A549 (cell line): ENCODE measurements around the gene ENGASE. TPM values are rescaled to one million over a fixed set of nuclear protein-coding genes. Genes with fewer than 3 reads are reported as not detected.
A peak's percentile ranks its signal among the peaks of the same experiment; 100 is the strongest.

Experiments used
- ATAC-seq, 2 experiments: fragments of 200-7000 bp in 1 of 2; fragments of >200 bp in 1 of 2; cut with Nextera tagmentation in 1 of 2; cut with Tn5 transposase in 1 of 2; 3 replicates each; pipeline versions ENCODE4 v1.8.0 to v1.9.1; 2018 to 2020; ENCODE audit warnings: mild to moderate bottlenecking in 1 of 2, moderate library complexity in 1 of 2
- CTCF ChIA-PET: fragments of 300-600 bp; sonication (Branson Sonifier 250); formaldehyde crosslinking; extraction: SDS; loops from one replicate; lab custom pipeline; 2021; ENCODE audit warnings: antibody characterized with exemption, inconsistent platforms; lab: Yijun Ruan, JAX
- POLR2A ChIA-PET: fragments of 350-600 bp; formaldehyde crosslinking; extraction: SDS; loops from one replicate; lab custom pipeline; 2021; ENCODE audit warnings: antibody characterized with exemption, inconsistent platforms; lab: Yijun Ruan, JAX
- DNase-seq, 2 experiments: peaks; one replicate each; pipeline versions ENCODE4 v3.0.0 to v3.0.0-alpha.2; 2011 to 2016; ENCODE audit warnings: low read depth in 1 of 2, low spot score in 1 of 2
- FAIRE-seq: peaks from 2 replicates; lab custom pipeline; 2011; peaks lifted over from hg19 to GRCh38; lab: Jason Lieb, UNC
- H3K27ac ChIP-seq, 2 experiments: fragments of >200 bp; sonication (Bioruptor Twin); formaldehyde crosslinking; 3 replicates each; pipeline ENCODE4 v1.5.1; 2016 to 2017
- H3K4me1 ChIP-seq: fragments of >200 bp; sonication (Bioruptor Twin); formaldehyde crosslinking; 3 replicates; pipeline ENCODE4 v1.6.1; 2016
- H3K4me2 ChIP-seq: fragments of >200 bp; sonication (Bioruptor Twin); formaldehyde crosslinking; 3 replicates; pipeline ENCODE4 v1.6.1; 2016
- H3K4me3 ChIP-seq: fragments of >200 bp; sonication (Bioruptor Twin); formaldehyde crosslinking; 3 replicates; pipeline ENCODE4 v1.5.1; 2016
- H3K9me3 ChIP-seq: fragments of >200 bp; sonication (Bioruptor Twin); formaldehyde crosslinking; 3 replicates; pipeline ENCODE4 v1.6.1; 2016
- CEBPB ChIP-seq, 2 experiments: fragments of >200 bp in 1 of 2; sonication (Bioruptor Twin) in 1 of 2; formaldehyde crosslinking in 1 of 2; IDR thresholded peaks; 2 replicates each; pipeline ENCODE4 v1.6.1; 2012 to 2016
- FOSL2 ChIP-seq, 2 experiments: fragments of 450-650 bp in 1 of 2; fragments of >200 bp in 1 of 2; sonication (Bioruptor Twin) in 1 of 2; formaldehyde crosslinking; IDR thresholded peaks; 2 replicates each; pipeline versions ENCODE4 v1.5.0 to v1.6.1; 2016 to 2020; ENCODE audit warnings: mild to moderate bottlenecking in 1 of 2, moderate library complexity in 1 of 2
- HOXB13 ChIP-seq: fragments of 250-450 bp; sonication (Bioruptor Pico); IDR thresholded peaks from 2 replicates; pipeline ENCODE4 v1.5.0; 2020; ENCODE audit warnings: low read depth, mild to moderate bottlenecking, moderate library complexity
- HOXB5 ChIP-seq: fragments of 250-450 bp; sonication (Bioruptor Pico); IDR thresholded peaks from 2 replicates; pipeline ENCODE4 v1.5.0; 2020; ENCODE audit warnings: mild to moderate bottlenecking, moderate library complexity
- KDM1A ChIP-seq: fragments of 200-600 bp; sonication (generic); IDR thresholded peaks from 2 replicates; pipeline ENCODE4 v1.6.1; 2016; ENCODE audit warnings: low read depth, mild to moderate bottlenecking
- MYC ChIP-seq: IDR thresholded peaks from 2 replicates; pipeline ENCODE4 v1.6.1; 2012; ENCODE audit warnings: mild to moderate bottlenecking, inconsistent platforms, low read length, improper control_type of control experiment, borderline replicate concordance
- NFE2L2 ChIP-seq: fragments of 150-350 bp; conservative IDR thresholded peaks from 2 replicates; pipeline ENCODE4 v1.6.1; 2014; ENCODE audit warnings: low read length
- NR3C1 ChIP-seq: fragments of >200 bp; sonication (Bioruptor Twin); formaldehyde crosslinking; IDR thresholded peaks from 3 replicates; pipeline ENCODE4 v1.6.1; 2017
- POLR2A ChIP-seq: IDR thresholded peaks from 2 replicates; pipeline ENCODE4 v1.6.1; 2012; ENCODE audit warnings: mild to moderate bottlenecking, low read length
- RCOR1 ChIP-seq: fragments of 150-350 bp; IDR thresholded peaks from 2 replicates; pipeline ENCODE4 v1.6.1; 2014; ENCODE audit warnings: antibody characterized with exemption, low read length, low read depth
- RFX5 ChIP-seq: fragments of 450-650 bp; IDR thresholded peaks from 2 replicates; pipeline ENCODE4 v1.7.1; 2014; ENCODE audit warnings: antibody characterized with exemption, mild to moderate bottlenecking, moderate library complexity
- ZC3H11A ChIP-seq: fragments of 450-650 bp; IDR thresholded peaks from 2 replicates; pipeline ENCODE4 v1.6.1; 2014; ENCODE audit warnings: antibody characterized with exemption, mild to moderate bottlenecking
- WGBS: methylation state at CpG from one replicate; pipeline ENCODE4 v1.1.6; 2017; ENCODE audit errors: missing lambda C conversion rate; 5-methylcytosine and 5-hydroxymethylcytosine counted together
- polyA plus RNA-seq, 4 experiments: library from polyadenylated mRNA; depleted of rRNA in 3 of 4; stranded (reverse); fragments of >200 nt; fragmentation: RNase III in 1 of 4; extraction: RNeasy Plus Mini Kit Qiagen cat#74134 plus additional on column Dnase treatment in 1 of 4; gene quantifications; 2 replicates in 3 of 4; 3 replicates in 1 of 4; pipeline ENCODE4 v1.2.3, GENCODE V29; 2011 to 2017
- TF ChIP-seq, protein P1 (sequence below): fragments of 150-350 bp; IDR thresholded peaks from 2 replicates; pipeline ENCODE4 v1.6.1; 2014; ENCODE audit warnings: low read depth, mild to moderate bottlenecking, low read length
- TF ChIP-seq, protein P2 (sequence below): fragments of >200 bp; sonication (Bioruptor Twin); formaldehyde crosslinking; IDR thresholded peaks from 3 replicates; pipeline ENCODE4 v1.5.1; 2016
- TF ChIP-seq, protein P3 (sequence below): fragments of 250-450 bp; sonication (Bioruptor Pico); IDR thresholded peaks from 2 replicates; pipeline ENCODE4 v1.5.0; 2020; ENCODE audit warnings: low read depth, mild to moderate bottlenecking, moderate library complexity
- TF ChIP-seq, protein P4 (sequence below): fragments of >200 bp; sonication (Bioruptor Twin); formaldehyde crosslinking; IDR thresholded peaks from 3 replicates; pipeline ENCODE4 v1.6.1; 2016
- TF ChIP-seq, protein P5 (sequence below): fragments of >200 bp; sonication (Bioruptor Twin); formaldehyde crosslinking; IDR thresholded peaks from 2 replicates; pipeline ENCODE4 v1.6.1; 2016

The ENGASE gene
- polyA plus RNA-seq, 2 of the 4 experiments (the other 2 are of a cell fraction), result 13.4 to 41.7 TPM

DNA sequence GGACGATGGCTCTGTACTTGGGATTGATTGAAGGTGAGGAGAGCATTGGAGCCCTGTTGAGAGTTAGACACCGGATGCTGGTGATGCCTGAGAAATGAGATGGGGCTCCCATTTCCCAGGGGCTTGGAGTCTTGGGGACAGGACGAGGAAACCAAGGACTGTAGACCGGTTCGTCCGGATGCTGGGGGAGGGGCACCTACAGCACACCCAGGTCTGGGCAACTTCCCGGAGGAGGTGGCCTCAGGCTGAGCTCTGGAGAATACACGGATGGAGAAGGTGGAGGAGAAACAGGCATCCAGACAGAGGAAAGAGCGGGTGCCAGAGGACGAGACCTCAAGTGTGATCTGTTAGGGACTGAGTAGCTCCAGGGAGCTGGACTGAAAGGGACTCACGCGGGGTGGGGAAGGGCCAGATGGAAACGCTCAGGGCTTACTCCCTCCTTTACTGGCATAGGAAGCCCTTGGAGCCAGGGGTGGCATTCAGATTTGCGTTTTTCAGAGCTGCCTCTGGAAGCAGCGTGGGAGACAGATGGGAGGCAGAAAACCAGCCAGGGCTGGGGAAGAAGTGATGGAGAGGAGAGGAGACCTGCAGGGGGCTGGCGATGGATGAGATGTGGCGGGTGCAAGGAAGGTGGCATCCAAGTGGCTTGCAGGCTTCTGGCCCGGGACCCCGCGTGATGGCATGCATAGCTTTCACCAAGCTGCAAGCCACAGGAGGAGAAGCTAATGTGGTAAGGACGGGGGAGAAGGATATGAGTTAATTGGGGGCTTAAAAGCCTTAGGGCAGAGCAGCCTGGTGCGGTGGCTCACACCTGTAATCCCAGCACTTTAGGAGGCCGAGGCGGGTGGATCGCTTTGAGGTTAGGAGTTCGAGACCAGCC is 42.4 kb upstream of the ENGASE start (continued):
- TF ChIP-seq NFE2L2, result no peak
- no peak for TF ChIP-seq RCOR1

DNA sequence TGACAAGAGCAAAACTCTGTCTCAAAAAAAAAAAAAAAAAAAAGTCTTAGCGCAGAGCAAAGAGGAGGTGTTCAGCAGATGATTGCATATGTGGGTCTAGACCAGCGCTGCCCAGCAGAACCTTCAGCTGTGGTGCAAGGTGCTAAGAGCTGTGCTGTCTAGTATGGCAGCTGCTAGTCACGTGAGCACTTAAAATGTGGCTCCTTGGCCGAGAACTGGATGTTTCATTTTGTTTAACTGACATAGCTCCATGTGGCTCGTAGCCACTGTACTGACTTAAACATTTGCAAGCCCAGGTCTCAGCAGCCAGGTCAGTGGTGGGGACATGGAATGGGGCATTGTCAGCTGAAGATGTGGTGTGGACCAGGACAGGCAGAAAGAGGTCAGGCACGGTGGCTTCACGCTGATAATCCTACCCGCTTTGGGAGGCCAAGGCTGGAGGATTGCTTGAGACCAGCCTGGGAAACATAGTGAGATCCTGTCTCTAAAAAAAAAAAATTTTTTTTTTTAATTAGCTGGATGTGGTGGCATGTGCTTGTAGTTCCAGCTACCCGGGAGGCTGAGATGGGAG is 41.5 kb upstream of the ENGASE start:
- ChIA-PET CTCF (interaction anchor here (0.6 to 18.2 kb wide), 11 partner anchors 9 to 994 kb away, joined by 3 to 376 read pairs (median 4); partner anchors contain the start of gene CANT1), POLR2A (no interaction called here)
- WGBS, result 87% methylated on average over 9 of the region's 9 CpGs
- Histone ChIP-seq H3K4me3 (no peak overlapping the region), H3K9me3 (no peaks in the 10 kb centered on the region), H3K27ac (peak overlapping the region in 1 of 2 experiments; percentile 89; a peak in 2 of 6 replicates), H3K4me1 (peaks cover 33% of the 10 kb centered on the region), H3K4me2 (no peak overlapping the region)
- FAIRE-seq (no peak), DNase-seq (no peak), ATAC-seq (no peak)
- TF ChIP-seq, protein P1, sequence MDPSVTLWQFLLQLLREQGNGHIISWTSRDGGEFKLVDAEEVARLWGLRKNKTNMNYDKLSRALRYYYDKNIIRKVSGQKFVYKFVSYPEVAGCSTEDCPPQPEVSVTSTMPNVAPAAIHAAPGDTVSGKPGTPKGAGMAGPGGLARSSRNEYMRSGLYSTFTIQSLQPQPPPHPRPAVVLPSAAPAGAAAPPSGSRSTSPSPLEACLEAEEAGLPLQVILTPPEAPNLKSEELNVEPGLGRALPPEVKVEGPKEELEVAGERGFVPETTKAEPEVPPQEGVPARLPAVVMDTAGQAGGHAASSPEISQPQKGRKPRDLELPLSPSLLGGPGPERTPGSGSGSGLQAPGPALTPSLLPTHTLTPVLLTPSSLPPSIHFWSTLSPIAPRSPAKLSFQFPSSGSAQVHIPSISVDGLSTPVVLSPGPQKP, result no peak
- TF ChIP-seq CEBPB (IDR thresholded peaks at IDR 0.05) (no peak), ZC3H11A (no peak), FOSL2 (IDR thresholded peaks at IDR 0.05) (no peak), FOSL2 (CRISPR knock-in tag; IDR thresholded peaks at IDR 0.05) (no peak), HOXB5 (CRISPR knock-in tag) (no peak), MYC (no peak), HOXB13 (CRISPR knock-in tag) (no peak), RFX5 (no peak), KDM1A (no peak), NR3C1 (no peak), POLR2A (no peak)
- TF ChIP-seq, protein P2, sequence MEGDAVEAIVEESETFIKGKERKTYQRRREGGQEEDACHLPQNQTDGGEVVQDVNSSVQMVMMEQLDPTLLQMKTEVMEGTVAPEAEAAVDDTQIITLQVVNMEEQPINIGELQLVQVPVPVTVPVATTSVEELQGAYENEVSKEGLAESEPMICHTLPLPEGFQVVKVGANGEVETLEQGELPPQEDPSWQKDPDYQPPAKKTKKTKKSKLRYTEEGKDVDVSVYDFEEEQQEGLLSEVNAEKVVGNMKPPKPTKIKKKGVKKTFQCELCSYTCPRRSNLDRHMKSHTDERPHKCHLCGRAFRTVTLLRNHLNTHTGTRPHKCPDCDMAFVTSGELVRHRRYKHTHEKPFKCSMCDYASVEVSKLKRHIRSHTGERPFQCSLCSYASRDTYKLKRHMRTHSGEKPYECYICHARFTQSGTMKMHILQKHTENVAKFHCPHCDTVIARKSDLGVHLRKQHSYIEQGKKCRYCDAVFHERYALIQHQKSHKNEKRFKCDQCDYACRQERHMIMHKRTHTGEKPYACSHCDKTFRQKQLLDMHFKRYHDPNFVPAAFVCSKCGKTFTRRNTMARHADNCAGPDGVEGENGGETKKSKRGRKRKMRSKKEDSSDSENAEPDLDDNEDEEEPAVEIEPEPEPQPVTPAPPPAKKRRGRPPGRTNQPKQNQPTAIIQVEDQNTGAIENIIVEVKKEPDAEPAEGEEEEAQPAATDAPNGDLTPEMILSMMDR, result no peak
- TF ChIP-seq, protein P3, sequence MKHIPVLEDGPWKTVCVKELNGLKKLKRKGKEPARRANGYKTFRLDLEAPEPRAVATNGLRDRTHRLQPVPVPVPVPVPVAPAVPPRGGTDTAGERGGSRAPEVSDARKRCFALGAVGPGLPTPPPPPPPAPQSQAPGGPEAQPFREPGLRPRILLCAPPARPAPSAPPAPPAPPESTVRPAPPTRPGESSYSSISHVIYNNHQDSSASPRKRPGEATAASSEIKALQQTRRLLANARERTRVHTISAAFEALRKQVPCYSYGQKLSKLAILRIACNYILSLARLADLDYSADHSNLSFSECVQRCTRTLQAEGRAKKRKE (CRISPR knock-in tag), result no peak
- TF ChIP-seq, protein P4, sequence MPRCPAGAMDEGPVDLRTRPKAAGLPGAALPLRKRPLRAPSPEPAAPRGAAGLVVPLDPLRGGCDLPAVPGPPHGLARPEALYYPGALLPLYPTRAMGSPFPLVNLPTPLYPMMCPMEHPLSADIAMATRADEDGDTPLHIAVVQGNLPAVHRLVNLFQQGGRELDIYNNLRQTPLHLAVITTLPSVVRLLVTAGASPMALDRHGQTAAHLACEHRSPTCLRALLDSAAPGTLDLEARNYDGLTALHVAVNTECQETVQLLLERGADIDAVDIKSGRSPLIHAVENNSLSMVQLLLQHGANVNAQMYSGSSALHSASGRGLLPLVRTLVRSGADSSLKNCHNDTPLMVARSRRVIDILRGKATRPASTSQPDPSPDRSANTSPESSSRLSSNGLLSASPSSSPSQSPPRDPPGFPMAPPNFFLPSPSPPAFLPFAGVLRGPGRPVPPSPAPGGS, result no peak
- TF ChIP-seq, protein P5, sequence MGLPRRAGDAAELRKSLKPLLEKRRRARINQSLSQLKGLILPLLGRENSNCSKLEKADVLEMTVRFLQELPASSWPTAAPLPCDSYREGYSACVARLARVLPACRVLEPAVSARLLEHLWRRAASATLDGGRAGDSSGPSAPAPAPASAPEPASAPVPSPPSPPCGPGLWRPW, result no peak
